AML-193 (cell line): Measurements from ENCODE around the gene RAI1.

ENCODE experiments used
- DNase-seq, 2 experiments: peaks; one replicate each; lab custom pipeline; 2025; lab: John Stamatoyannopoulos, UW

The RAI1 gene

DNA sequence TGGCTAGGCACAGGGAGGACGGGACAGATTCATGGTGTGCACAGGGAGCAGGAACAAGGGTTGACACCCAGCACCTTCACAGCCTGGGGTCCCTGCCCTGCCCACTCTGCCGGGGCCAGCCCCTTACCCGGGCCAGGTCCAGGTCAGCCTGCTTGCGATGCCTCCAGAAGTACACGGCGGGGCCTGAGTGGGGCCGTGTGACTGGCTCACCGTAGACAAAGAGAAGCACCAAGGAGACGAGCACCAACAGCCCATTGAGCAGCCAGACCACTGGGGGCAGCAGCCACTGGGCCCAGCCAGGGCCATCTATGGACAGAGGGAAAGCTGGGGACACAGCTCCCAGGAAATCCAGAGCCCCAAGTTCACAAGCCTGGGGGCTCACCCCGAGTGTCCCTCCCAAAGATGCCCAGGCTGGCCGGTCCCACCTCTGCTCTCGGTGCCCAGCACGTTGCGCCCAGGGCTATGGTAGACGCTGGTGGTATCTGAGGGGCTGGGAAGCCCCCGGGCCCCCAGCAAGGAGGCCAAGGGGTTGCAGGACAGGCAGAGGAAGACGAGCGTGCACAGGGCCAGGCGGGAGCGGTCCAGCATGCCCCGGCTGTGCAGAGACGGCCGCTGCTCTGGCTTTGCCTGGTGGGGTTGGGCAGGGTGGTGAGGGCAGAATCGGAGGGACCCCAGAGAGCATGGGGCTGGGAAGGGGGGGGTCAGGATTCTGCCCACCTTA is 135.7 kb downstream of the RAI1 start:
- no peak for DNase-seq

DNA sequence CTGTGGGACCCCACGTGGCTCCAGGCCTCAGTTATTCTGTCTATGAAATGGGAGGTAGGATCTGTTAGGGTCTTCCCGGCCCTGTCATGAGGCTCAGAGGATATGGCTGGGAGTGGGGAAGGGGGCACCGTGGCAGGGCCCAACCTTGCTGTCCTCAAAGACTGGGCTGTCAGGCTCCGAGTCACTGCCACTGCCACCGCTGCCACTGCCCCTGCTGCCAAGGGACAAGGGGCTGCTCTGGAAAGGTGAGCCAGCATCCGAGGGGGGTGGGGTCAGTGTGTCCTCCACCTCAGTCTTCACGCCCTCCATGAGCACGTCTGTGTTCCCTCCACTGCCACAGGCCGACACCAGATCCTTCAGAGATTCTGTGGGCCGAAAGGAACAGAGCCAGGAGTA is 136.3 kb downstream of the RAI1 start:
- no peak for DNase-seq

DNA sequence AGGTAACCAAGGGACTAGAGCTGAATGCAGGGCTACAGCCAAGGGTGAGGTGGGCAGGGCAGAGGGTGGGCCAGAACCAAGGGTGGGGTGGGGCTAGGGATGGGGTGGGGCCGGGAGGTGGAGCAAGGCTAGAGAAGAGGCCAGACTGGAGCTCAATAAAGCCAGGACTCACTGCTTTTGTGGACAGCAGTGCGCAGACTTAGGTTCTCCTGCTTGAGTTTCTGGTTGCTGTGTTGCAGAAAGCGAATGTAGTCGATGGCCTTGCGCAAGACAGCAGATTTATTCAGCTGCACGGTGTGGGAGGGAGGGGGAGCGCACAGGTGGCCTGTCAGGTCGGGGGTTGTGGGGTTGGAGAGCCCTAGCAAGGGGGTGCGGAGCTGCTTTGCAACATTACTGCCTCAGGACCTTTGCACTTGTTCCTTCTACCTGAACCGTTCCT is 136.8 kb downstream of the RAI1 start:
- no peak for DNase-seq

DNA sequence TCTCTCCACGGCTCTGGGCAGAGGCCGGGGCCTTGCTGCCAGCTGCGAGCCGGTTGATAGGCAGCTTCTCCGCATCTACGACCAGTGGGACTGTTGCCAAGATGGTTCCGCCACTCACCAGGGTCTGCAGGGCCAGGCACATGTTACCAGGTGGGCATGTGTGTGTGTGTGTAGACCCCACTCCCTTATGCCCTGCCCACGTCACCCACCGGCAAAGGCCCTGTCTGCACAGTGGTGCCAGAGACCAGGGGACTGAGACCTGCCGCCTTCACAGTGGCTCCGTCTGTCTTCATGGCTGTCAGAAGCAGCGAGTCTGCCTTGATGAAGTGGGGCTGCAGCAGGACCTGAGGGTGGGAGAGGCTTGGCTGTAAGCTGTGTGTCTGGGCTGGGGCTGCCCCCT is 137.9 kb downstream of the RAI1 start:
- no peak for DNase-seq

DNA sequence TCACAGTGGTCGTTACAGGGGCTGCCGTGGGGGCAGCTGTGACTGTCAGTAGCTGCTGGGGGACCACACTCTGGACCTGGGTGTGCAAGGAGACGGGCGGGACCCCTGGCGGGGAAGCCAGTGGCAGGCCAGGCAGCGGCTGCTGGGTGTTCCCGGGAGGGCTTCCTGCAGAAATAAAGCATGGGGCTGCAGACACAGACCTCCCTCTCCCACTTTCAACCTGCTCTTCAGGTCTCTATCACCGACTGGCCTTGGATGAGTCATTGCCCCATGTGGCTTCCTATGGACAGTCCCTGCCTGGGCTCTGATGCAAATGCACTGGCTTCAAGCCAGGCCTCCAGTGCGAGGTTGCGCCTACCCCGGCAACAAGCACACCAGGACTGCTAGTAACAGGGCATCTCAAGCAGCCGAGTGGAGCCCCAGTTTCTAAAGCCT is 138.3 kb downstream of the RAI1 start:
- peak; percentile 47 to 56 for DNase-seq

DNA sequence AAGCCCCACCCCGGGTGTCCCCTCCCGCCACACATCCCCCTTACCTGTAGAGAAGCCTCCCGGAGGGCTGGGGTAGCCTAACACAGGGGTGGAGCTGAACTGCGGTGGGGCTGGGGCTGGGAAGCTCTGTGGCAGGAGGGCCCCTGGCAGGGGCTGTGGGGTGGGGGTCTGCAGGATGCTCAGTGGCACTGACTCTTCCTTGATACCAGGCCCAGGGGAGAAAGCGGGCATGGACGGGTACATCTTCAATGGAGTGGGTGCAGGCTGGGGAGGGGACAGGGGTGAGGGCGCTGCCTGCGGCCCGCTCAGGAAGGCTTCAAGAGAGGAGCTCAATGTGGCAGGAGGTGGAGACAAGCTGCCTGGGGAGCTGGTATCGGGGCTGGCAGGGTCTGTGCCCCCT is 138.8 kb downstream of the RAI1 start:
- DNase-seq = no peak

DNA sequence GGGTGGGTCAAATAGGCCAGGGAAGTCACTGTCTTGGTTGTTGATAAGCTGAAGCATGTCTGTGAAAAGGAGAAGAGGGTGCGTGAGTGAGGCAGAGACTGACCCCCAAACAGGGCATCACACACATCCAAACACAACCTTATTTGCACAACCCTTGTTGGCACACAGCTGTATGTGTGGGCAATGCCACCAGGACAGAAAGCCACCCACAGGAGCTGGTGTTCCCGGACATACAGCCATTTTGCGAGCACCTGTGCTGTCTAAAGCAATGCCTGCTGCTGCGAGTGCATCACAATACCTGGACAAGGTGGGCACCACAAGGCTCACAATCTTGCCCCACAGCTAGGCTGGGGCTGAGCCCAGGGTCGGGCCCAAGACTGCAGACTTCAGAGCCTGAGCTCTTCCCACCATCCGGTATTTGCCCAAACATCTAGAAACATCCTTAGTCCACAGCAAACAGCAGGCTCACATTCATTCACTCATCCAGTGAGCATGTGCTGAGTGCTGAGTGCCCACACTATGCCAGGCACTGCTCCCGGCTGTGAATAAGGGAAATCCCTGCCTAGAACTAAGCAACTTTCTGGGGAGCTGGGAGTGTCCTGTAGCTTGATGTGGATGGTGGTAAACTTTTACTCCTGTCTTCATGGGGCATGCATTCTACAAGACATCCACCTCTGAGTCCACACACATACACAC is 139.4 kb downstream of the RAI1 start:
- DNase-seq = no peak

DNA sequence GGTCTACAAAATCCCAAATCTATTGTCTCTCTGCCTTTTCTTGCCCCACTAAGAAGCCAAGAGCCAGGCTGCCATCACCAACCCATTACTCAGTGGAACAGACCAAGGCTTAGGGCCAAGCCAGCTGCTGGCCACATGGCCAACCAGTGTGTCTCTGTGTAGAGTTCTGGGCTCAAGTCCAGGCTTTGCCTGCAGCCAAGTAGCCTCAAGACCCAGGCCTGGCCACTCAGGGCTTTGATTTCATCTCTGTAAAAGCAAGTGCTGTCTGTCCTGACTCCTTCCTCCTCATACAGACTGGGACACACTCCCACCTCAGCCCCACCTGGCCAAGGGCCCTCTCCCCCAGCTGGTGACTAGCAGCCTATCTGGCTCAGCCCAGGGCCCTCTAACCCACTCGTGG is 140.9 kb downstream of the RAI1 start:
- DNase-seq = no peak

DNA sequence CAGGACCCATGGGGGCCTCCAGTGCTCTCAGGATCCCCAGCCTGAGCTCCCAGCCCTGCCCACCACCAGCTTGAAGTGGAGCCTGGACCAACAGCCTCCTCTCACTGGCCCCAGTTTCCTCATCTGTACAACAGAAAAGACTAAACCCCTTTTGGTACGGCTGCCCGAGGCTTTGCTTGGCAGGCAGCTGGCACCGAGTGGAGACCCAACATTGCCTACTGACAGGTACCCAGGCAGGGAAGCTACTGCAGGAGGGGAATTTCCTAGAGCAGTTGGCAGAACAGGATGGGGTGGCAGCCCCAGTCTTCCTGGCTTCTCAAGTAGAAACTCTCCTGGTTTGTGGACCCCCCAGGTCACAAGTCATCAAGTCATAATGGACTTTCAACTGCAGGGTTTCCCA is 141.4 kb downstream of the RAI1 start:
- no peak for DNase-seq

DNA sequence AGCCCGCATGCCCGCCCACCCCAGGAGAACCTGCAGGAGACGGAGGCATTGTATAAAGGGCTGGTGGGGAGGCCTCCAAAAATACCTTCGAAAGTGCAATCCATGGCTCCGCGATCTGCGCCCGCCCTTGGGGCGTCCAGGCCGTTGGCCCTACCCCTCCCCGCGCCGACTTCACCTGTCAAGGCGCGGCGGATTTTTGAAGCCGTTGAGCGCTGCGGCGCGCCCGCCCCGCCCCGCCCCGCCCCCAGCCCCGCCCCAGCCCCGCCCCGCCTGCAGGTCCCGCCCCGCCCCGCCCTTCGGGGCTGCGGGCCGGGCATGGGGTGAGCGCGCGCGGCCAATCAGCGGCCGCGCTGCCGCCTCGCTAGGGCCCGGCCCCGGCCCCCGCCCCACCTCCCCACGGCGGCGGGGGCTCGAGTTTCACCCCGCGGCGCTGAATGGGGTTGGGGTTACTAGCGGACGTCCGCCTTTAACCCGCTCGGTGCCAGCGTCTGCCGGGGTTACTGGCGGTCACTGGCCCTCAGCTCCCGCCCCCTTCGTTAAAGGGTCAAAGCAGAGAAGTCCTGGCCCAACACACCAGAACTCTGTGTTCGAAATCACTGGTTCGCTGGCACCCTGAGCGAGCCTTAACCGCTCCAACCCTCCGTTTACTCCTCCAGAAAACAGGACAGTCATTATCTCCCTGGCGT is 142.3 kb downstream of the RAI1 start:
- DNase-seq = peak; percentile 30 to 50

DNA sequence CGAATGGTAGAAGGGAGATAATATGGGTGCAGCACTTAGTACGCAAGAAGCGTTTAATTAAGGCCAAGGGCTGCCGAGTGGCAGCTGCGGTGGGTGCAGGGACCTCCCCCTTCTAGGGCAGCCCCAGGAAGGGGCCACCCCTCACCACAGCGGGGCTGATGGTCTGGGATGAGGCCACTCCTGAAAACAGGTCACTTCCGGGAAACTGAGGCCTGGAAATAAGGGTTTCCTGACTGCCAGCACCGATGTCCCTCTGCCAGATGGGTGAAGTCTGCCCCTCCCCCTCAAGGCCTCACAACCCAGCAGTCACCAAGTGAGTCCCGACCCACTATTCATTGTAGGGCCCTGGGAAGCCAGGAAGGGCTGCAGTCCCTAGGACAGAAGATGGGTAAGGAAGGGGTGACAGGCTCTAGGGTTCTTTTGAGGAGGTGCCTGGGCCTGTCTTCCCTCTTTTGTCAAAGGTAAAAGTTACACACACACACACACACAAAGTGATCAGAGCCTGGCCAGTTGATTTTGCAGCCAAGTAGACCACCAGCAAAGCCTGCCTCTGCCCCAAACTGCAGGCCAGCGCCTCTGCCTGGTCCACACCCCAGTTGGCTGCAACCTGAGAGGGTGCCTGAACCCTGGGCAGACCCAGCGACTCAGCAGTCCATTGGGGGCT is 143.0 kb downstream of the RAI1 start:
- no peak for DNase-seq

DNA sequence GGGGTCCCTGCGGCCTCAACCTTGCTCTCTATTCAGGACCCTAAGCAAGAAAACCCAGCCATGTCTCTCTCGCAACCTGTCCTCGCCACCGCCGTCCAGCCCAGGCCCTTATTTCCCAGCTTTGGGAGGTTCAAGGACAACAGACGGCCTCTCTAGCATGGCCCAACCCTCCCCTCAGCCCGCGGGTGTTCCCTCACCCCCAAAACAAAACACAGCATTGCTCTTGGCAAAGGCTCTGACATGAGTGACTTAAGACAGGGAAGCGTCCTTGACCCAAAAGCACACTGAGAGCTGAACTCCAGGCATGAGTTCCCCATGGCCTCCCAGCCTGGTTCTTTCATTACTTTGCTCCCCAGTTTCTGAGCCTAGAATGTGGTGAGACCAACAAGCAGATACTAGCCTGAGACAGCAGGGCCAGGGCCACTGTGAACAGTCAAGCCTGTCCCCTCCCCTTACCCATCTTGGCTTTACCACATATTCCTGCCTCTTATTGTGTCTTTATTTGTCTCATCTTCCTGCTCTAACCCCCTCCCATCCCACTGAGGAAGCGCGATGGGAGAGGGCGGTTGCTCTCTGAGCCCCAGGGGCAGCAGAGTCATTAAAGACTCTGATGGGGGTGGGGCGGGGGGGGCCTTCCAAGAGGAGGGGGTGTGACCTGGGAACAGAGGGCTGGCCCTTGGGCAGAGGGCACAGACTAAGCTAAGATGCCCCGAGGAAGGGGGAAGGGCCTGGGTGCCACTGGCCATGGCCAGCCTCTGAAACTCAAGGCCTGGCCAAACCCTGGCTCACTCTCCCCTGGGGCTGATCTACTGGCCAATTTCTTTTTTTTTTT is 143.7 kb downstream of the RAI1 start:
- DNase-seq = no peak

DNA sequence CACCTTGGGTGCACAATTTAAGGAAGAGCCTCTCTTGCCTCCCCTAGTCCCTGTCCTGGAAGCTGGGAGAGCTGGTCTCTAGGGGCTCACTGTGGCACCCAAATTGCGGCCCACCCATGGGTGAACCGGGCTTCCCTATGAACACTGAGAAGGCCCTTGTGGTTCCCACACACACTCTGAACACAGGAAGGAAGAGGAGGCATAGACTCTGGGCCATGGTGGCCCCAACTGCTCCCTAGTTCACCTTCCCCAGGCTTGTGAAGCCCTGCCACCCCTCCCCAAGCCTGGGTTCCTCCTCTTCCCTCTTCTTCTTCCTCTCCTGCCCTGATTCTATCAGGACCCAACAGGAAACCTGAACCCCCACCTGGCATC is 145.1 kb downstream of the RAI1 start:
- no peak for DNase-seq

DNA sequence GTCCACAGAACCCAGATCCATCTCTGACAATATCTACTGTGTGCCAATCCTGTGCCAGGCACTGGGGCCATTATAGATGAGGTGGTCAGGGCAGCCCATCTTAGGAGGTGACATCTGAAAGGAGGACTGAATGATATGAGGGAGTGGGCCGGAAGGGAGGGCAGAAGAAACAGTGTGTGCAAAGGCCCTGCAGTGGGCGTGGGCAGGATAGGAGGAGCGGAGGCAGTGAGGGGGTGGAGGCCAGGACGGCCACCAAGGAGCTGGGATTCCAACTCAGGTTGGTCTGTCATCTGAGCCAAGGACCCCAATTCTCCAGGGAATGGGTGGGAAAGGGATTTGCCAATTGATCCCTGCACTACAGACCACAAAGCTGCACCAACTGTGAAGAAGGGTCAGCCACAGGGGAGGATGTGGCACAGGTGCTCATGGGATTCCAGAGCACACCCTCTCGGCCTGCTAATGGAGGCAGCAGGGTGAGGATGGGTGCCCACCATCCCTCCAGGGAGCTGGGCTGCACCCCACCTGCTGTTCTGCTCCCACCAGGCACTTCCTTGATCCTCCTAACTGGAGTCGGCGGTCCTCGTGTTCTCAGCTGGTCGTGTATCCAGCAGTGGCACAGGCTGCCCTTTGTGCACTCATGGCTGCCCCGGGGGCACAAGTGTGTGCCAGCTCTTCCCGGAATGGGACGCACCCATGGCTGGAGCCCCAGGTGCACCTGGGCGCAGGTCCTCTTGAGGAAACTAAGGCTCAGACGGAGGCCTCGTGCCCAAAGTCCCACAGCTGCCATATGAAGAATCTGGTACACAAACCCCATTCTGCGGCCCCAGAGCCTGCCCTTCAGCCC is 145.9 kb downstream of the RAI1 start:
- no peak for DNase-seq

DNA sequence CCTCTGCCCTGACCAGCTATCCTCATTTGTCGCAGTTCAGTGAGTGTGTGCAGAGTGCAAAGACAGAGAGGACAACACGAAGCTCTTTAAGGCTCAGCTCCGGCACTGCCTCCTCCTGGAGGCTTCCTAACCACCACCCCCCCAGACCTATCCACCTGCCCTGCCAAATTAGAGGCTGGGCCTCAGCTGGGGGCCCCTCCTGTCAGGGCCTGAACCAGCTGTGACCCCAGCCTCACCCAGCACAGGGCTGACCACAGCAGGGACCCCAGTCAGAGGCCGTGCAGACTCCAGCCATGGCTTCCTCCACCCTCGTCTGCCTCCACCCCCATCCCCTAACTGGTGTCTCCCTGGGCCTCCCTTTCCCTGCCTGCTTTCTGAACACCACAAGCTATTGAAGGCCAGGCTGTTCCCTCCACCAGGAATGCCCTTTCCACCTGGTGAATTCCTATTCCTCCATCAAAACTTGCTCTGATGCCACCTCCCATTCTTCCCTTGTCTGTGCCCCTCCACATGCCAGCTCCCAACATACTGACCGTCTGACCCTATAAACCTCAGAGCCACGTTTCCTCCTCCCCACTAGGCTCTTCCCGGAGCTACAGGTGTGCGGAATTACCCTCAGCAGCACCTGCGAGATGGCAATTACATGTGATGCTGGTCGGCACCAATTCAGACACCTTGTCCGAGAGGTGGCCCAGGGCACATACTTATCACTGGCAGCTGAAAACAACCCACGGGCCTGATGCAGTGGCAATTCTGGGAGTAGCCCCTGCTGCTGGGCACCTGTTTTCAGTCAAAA is 146.8 kb downstream of the RAI1 start:
- no peak for DNase-seq

DNA sequence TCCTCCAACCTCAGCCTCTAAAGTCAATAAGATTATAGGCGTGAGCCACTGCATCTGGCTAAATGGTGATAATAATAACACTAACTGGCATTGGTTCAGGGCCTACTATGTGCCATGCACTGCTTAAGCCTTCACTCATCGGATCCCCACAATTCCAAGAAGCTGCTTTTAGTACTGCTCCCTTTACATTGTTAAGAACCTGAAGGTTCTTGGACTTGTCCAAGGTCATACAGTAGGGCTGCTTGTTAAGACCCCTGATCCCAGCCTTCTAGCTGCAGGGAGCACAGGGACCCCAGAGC is 149.0 kb downstream of the RAI1 start:
- no peak for DNase-seq

DNA sequence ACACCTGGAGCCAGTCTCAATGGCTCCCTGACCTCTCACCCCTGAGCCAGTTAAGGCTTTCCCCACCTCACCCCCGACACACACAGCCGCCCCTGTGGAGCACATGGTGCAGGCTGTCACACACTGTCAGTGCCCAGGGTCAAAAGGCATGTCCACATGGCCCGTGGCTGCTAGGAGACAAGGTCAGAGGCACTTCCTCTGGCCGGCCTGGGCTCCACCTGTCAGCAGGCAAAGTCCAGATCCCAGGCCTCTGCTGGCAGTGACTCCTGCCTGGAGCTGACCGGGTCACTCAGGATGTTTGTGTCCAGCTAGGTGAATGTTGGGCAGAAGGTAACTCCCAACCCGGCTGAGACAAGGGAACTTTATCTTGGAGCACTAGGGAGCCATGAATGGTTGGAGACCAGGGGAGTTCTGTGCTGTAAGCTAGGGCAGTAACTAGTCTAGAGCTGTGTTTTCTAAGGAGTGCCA is 149.5 kb downstream of the RAI1 start:
- DNase-seq = no peak

DNA sequence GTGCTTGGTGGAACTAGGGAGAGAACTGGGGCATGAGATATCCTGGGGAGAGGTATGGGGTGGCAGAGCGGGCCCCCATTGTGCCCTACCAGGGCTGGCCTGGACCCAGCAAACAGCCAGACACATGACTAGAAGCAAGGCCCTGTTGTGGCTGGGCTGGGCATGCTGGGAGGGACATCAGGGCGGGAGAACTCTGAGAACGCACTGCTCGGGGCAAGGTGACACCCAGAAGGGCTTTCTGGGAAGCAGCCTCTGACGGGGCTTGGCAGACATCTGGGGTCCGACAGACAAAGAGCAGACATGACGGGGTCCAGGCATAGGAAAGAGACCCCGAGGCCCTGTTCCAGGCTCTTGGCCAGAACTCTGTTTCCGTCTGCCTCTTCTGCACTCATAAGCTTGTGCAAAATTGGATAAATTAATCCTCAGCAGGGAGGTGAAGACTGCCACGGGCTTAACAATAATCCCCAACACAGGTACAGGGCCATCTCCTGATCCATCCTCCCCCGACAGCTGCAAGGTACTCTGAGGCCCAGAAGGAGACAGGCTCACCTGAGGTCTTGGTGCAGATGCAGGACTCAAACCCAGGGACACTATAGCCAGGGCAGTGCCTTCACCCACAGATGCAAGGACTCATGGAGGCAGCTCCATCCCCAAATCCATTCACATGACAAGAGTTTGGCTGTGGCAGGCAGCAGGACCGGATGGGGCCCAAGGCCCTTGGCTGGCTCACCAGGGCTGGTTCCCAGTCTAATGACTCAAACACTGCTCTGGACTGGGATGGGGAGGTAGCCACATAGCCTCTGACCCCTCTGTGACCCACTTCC is 150.2 kb downstream of the RAI1 start:
- no peak for DNase-seq

DNA sequence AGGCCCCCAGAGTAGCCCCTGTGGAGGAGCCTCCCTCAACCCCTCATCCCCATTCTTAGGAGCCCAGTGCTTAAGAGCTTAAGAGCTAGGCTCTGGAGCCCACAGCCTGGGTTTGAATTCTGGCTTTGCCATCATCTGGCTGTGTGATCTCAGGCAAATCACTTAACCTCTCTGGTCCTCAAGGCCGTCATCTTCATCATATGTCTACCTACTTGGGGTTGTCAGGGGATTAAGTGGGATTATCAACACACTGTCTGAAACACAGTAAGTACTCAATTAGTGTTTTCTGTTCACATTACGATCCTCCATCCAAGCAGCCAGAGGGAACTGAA is 150.7 kb downstream of the RAI1 start:
- DNase-seq = no peak
